ENCODE results near the gene FAM20B.

FAM20B gene

DNA sequence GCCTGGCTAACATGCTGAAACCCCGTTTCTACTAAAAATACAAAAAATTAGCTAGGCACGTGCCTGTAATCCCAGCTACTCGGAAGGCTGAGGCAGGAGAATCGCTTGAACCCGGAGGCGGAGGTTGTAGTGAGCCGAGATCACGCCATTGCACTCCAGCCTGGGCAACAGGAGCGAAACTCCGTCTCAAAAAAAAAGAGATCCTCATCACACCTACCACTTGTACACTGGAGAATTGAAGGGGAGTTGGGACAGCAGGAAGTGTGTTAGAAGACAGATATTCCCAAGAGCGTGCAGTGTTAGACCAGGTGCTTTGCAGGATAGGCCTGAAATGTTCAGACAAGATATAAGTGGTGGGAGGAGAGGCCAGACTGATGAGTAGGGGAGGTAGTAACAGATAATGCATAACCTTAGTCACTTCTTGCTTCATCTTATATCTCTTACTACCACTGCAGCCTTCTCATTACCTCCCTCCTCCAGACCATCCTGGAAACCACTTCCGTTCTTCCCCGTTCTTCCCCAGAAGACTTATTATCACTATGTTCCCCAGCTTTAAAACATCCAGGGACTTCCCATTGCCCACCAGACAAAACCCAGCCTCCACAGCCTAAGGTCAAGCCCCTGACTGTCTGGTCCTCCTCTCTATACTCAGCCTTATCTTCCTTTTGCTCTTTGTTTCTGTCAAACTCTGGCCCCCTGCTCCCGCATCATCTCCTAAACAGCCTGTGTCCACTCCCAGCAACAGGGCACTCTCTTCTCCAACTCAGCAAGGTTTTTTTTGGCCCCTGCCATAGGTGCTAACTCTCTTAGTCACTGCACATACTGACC, 21.3 kb downstream of the FAM20B start:
- in situ Hi-C loops (cut with MboI; ENCODE audit: low sequenced_read_pairs), result no loop called here

DNA sequence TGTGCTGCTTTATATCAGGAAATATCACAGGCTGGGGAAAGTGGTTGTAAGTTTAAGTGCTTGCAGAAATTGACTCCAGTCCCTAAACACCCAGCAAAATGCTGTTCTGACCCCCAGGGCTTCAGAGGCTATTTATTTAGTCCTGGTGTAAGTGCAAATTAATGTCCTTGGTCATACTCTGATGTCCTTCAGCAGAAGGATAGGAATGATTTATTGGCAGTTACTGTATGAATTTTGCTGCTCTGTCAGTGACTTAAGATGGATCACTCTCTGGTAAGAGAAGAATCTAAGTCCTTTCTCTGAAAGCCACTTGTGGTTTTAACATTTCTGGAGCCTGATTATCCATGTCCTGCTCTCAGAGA, 21.9 kb downstream of the FAM20B start:
- in situ Hi-C loops (cut with MboI; ENCODE audit: low sequenced_read_pairs), result no loop called here

DNA sequence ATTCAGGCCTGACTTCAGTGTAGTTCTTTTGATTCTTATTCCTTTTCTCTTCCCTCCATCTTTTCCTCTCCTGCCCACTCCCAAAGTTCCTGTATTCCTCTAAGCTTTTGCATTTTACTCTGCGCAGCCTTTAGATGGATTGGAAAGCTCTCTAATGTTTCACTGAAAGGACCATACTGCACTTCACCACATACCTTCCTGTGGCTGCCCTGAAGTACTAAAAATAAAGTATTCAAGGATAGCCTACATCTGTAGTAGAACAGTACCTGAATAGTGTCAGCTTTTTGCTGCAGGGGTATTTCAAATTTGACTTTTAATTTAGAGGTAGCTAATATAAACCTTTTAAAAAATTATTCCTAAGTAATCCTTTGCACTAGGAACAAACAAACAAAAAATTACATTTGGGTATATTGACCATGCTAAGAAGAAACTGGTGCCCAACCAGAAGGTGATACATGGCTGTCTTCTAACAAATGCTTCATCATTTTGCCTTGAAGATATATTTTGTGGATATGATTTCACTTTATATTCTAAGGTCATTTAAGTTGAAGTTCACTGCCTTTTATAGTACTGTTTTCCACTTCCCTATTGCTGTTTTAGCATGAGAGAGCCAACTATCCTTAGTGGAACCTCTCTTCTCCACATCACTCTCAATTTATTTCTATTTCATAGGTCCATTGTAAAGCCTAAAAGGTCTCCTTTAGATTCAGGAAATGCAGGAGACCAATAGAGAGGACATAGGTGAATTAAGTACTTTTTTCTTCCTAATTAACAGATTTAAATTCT, 22.8 kb downstream of the FAM20B start:
- in situ Hi-C loops (cut with MboI; ENCODE audit: low sequenced_read_pairs), result no loop called here

DNA sequence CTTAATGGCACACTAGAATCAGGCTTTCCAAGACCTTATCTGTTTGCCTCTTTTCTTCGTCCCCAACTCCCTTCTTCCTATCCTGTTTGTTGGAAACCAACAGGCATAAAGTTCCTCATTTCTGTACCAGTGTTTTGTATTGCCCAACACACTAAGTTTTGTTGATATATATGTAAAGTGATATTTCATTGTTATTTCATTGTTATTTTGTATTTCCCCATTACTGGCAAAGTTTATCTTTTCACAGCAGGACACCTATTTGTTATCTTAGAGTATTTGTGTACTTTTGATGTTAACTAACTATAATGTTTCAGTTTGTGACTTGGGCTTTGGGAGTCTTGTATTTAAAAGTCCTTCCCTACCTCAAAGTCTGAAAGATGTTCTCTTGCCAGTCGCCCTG, 27.1 kb downstream of the FAM20B start:
- in situ Hi-C loops (cut with MboI; ENCODE audit: low sequenced_read_pairs), result no loop called here

DNA sequence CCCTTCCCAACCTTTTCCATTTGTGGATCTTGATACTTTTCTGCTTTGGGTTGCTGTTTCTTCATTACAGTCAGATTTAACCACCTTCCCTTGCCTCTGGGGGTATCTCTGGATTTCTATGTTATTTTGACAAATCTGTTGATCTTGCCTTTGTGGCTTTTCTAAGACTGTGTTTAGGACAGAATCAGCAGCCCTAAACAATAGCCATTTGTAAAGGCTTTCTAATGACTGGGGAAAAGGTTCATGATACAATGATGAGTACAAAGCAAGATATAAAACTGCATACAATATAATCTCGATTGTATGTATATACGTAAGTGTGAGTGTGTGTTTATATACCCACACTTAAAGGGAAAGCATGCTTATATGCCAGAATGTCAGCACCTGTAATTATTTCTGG, 27.8 kb downstream of the FAM20B start:
- in situ Hi-C loops (cut with MboI; ENCODE audit: low sequenced_read_pairs), result no loop called here

DNA sequence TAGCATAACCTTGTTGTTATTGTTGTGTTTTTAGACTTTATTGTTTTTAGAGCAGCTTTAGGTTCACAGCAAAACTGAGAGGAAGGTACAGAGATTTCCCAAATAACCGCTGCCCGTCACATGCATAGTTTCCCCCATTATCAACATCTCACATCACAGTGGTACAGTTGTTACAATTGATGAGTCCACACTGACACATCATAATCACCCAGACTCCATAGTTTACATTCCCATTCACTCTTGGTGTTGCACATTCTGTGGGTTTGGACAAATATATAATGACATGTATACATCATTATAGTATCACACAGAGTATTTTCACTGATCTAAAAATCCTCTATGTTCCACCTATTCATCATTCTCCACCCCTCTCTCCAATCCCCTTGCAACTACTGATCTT, 30.2 kb downstream of the FAM20B start:
- in situ Hi-C loops (cut with MboI; ENCODE audit: low sequenced_read_pairs), result no loop called here

DNA sequence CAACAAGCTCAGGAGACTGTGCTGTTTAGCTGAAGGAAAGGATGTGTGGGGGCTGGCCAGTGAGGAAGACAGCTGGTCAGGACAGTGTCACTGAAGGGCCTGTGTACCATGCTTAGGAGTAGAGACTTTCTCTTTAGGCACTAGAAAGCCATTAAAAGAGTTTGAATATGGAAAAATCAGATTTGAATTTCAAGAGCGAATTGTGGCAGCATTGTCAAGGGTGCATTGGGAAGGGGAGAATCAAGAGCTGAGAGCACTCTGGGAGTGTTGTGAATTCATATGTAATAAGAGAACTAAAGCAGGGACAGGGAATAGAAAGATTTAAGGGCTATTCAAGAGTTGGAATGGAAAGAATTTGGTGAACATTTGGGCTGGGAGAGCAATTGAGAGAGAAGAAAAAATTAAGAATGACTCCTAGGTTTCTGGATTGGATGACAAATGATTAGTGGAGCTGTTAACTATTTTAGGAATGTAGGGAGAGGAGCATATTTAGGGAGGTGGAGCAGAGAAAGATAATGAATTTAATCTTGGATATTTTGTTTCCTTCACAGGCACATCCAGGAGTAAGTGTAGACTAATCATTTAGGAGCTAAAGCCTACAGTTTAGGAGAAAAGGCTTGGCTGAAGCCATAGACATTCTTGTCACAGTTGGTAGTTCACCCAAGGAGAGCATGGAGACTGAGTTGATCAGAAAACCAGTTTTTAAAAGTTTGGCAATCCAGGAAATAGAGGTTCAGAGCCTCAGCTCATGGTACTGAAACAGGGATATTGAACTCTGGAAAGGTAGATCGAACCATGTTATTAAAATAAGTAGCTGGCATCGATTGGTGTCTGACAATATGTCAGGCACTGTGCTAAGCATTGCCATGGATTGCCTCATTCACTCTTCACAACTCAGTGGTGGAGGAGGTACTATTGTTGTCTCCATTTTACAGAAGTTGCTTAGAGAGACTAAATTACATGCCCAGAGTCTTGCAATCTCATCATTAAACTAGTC, 33.1 kb downstream of the FAM20B start:
- in situ Hi-C loops (cut with MboI; ENCODE audit: low sequenced_read_pairs), result no loop called here

DNA sequence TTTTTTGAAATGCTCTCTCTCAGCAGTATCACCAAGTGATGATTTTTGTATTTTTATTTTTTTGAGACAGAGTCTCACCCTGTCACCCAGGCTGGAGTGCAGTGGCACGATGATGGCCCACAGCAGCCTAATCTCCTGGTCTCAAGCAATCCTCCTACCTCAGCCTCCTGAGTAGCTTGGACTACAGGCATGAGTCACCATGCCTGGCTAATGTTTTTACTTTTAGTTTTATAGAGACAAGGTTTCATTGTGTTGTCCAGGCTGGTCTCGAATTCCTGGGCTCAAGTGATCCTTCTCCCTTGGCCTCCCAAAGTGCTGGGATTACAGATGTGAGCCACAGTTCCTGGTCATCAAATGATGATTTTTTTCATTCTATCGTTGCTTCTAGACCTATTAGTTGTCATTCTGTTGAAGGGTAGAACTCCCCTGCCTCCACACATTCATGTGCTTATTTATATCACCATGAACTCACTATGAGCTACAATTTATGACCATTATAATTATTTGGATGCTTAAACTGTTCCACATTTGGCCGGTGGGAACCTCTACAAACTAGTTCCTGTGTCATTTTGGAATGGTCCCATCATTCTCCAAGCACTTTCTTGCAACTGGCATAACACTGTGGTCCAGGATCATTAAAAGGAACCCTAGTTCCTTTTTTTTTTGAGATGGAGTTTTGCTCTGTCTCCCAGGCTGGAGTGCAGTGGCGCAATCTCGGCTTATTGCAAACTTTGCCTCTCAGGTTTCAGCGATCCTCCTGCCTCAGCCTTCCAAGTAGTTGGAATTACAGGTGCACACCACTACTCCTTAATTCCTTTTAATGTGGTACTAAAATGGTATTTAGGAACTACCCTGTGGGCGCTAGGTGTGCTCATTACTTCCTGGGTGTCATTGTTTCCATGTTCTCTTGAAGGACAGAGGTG, 35.9 kb downstream of the FAM20B start:
- in situ Hi-C loops (cut with MboI; ENCODE audit: low sequenced_read_pairs), result no loop called here

DNA sequence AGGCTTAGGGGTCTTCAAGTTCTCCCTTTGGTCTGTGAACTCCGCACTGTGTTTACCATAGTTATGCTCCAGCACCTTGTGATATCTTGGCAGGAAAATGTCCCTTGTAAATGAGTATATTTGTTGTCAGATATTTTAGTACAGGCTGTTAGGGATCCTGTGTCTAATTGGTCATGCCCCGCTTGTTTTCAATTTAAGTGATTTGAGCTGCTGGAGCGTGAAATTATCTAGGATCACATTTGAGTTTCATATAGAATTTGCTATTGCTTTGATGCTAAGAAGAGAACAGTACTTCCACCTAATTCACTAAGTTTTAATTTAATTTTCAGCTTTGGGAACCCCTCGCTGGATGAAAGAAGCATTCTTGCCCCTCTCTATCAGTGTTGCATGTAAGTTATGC, 40.8 kb downstream of the FAM20B start:
- in situ Hi-C loops (cut with MboI; ENCODE audit: low sequenced_read_pairs), result no loop called here

DNA sequence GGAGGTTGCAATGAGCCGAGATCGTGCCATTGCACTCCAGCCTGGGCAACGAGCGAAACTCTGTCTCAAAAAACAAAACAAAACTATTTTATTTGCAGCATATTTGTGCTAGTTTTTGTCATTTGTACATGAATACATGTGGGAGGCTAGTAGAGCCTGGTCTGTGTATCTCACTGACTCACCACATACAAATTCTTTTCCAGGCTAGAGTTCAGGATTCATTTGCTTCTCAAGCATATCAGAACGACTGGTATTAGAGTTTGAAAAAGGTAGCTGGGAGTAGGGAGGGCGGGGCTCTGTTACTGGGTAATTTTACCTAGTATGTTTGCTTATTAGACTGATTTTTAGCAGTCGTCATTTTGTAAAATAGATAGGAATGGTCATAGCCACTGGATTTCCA, 51.7 kb downstream of the FAM20B start:
- in situ Hi-C loops (cut with MboI; ENCODE audit: low sequenced_read_pairs), result loop anchor here (25.0 kb wide), 1 partner anchor 285 kb away; the partner anchor contains the start of gene AXDND1

DNA sequence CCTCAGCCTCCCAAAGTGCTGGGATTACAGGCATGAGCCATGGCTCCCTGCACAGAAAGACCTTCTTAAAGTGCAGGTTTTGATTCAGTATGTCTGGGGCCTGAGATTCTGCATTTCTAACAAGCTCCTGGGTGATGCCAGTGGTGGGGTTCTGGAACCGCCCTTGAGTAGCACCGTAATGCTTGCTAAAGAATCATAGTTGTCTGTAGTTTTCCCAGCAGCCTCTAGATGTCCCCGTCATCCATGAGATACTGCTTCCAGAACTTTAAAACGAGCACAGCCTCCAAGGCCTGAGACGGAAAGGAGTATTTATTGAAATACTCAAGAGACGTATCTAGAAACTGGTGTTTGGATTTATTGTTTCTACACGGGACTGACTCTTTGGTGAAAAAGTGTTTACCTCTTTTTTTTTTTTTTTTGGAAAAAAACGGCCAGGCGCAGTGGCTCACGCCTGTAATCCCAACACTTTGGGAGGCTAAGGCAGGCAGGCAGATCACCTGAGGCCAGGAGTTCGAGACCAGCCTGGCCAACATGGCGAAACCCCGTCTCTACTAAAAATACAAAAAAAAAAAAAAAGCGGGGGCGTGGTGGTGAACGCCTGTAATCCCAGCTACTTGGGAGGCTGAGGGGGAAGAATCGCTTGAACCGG, 53.5 kb downstream of the FAM20B start:
- in situ Hi-C loops (cut with MboI; ENCODE audit: low sequenced_read_pairs), result loop anchor here (25.0 kb wide), 1 partner anchor 283 kb away; the partner anchor contains the start of gene AXDND1

DNA sequence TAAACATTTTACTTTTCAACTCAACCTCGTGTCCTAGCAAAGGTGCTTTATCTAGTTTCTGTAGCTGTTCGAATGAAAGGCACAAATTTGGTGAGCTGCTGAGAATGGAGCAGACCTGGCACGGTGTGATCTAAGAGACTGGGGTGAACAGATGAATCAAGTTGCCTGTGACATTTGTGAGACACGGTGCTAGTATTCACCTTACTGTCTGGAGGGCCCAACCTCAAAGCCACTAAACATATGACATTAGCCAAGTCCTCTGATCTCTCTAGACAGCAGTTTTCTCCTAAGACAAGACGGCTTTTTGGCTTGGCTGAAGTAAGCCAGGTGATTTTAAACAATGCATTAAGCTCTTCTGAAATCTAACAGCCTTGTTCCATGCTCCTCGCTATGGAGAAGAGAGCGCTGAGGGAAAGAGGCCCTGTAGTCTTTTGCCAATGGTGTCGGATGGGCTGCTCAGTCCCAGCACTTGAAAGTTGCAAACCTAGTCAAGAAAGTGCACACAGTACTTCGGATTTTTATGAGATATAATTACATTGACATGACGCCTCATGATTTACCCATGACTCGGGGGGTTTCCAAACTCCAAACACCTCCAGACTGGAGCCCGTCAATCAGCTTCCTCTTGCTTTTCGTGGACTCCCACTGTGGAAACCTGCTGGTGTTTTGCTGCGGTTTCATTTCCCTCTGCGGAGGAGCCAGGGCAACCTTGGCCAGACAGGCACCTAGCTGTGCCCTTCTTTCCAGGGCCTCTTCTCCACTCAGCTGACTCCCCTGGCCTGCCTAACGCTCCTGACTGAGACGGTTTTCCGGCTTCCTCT, 55.4 kb downstream of the FAM20B start:
- in situ Hi-C loops (cut with MboI; ENCODE audit: low sequenced_read_pairs), result loop anchor here (25.0 kb wide), 1 partner anchor 281 kb away; the partner anchor contains the start of gene AXDND1

DNA sequence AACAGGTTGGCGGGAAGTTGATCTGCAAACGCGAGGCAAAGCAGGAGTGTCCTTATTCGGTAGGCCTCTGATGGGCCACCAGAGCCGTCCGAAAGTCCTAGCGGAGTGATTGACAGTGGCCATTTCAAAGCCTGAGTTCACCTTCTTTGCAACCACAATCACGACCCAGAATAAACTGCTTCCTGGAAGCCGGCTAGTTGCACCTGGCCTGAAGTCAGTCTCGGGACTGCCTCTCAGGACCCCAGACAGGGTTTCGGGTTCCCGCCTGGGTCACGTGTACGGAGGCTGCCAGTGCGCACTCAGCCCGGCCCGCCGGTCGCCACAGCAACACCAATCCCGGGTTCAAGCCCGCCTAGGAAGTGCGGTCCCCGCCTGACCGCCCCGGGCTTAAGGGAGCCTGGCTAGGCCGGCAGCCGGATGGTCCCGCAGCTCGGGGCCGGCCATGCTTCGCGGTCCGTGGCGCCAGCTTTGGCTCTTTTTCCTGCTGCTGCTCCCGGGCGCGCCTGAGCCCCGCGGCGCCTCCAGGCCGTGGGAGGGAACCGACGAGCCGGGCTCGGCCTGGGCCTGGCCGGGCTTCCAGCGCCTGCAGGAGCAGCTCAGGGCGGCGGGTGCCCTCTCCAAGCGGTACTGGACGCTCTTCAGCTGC, 56.1 kb downstream of the FAM20B start, which contains the start of gene TOR3A:
Gene TOR3A, plus strand, starts transcription at position 384 of the 646 bp plus-strand sequence. Its CDS starts 59 bp downstream, at position 443.
- in situ Hi-C loops (cut with MboI; ENCODE audit: low sequenced_read_pairs), result loop anchor here (25.0 kb wide), 1 partner anchor 280 kb away; the partner anchor contains the start of gene AXDND1

DNA sequence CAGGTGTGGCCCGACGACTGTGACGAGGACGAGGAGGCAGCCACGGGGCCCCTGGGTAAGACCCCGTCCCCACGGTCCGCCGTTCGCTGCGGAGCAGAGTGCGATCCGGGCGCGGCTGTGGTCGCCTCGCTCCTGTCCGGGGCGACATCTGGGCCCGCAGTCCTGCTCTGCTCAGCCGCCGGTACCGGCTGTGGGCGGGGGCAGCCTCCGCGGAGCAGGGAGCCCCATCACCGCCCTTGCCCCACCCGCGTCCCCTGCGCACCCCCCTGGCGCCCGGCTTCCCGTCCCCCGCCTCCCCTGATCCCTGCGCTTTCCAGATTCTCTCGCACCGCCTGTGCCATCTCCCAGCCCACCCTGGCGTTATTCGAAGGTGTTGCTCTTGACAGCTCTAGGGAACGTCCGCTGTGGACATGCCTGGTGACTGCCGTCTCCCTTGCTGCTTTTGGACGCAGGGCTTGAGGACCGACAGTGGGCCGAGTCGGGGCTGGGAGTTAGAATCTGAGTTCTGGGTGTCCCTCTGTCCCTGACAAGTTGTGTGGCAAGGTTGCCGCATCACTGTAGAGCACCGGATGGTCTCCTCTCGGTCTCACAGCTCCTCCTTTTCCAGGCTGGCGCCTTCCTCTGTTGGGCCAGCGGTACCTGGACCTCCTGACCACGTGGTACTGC, 56.8 kb downstream of the FAM20B start:
- in situ Hi-C loops (cut with MboI; ENCODE audit: low sequenced_read_pairs), result loop anchor here (25.0 kb wide), 1 partner anchor 280 kb away; the partner anchor contains the start of gene AXDND1

DNA sequence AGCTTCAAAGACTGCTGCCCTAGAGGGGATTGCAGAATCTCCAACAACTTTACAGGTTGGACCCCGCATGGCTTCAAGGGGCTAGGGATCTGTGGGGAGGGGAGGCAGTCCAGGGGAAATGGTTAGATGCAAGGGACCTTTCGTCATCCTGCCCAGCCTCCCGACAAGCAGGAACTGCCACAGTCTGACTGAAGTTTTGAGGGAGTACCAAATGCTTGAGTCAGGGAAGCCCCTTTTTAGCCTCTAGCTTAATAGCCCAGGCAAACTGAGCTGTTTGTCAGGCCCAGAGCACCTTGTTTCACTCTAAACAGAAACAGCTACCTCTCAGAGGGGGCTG, 57.3 kb downstream of the FAM20B start:
- in situ Hi-C loops (cut with MboI; ENCODE audit: low sequenced_read_pairs), result loop anchor here (25.0 kb wide), 1 partner anchor 279 kb away; the partner anchor contains the start of gene AXDND1

DNA sequence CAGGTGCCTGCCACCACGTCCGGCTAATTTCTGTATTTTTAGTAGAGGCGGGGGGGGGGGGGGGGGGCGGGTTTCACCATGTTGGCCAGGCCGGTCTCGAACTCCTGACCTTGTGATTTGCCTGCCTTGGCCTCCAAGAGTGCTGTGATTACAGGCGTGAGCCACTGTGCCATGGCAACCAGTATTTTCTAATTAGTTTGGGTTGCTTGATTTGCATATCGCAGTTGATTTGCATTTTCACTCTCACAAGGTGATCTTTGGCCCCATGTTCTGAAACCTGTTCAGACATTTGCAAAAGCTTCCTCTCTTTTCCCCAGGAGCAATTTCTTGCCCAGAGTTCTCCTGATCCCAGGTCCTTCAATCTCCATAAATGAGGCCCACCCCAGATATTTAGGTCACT, 57.8 kb downstream of the FAM20B start:
- in situ Hi-C loops (cut with MboI; ENCODE audit: low sequenced_read_pairs), result loop anchor here (25.0 kb wide), 1 partner anchor 279 kb away; the partner anchor contains the start of gene AXDND1

DNA sequence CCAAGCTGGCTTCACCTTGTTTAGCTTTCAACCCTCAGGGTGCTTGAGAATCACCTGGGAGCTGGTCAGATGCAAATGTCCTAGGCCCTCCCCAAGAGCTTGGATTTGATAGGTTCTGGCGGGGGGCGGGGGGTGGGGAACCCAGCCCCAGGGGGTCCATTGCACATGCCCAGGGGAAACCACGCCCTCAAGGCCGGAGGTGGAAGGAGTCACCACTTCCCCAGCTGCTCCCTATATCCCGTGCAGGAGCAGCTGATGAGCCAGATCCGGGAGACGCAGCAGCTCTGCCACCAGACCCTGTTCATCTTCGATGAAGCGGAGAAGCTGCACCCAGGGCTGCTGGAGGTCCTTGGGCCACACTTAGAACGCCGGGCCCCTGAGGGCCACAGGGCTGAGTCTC, 62.0 kb downstream of the FAM20B start:
- in situ Hi-C loops (cut with MboI; ENCODE audit: low sequenced_read_pairs), result loop anchor here (25.0 kb wide), 1 partner anchor 275 kb away; the partner anchor contains the start of gene AXDND1

All from HL-60/S4 treated with phorbol 12-myristate 13-acetate at 8.2 ng/mL for 4 days and 3 days (cell line).